Measurements from ENCODE around the gene CEND1. TPM values are rescaled to one million over a fixed set of nuclear protein-coding genes. Genes with fewer than 3 reads are reported as not detected.

The CEND1 gene
- total RNA-seq, 1 donor from 2014 or later: 0.27 TPM

- H3K9me3 Mint-ChIP-seq: no peaks in the 10 kb centered on the region
- peak within 1 kb of the TSS; percentile 61 for H3K27ac Mint-ChIP-seq
- H3K4me3 Mint-ChIP-seq: peak within 1 kb of the TSS; percentile 80
- POLR2A ChIA-PET: interaction anchor here (0.6 to 8.3 kb wide), 5 partner anchors 9 to 30 kb away, joined by 3 to 104 read pairs (median 4); partner anchors contain the start of genes PNPLA2 and TSPAN4
- DNase-seq: no peak
- no peak for TF ChIP-seq CTCF (IDR thresholded peaks at IDR 0.05)
- H3K4me1 Mint-ChIP-seq: peaks cover 42% of the 10 kb centered on the region
- ATAC-seq (ENCODE audit: low read depth): no peak
- intact Hi-C loops (cut with micrococcal nuclease): no loop called here
- CTCF ChIA-PET: no interaction called here
- peaks cover 15% of the 10 kb centered on the region for H3K36me3 Mint-ChIP-seq (ENCODE audit: low read depth)
- peaks cover 3% of the 10 kb centered on the region for H3K27me3 Mint-ChIP-seq
Measured at GRCh38 chr11:827897-828192, 38.0 kb upstream of the CEND1 start, which contains the start of gene CRACR2B. CRACR2B (plus strand) TSS chr11:827919; CDS start chr11:828608, 689 bp downstream.

GRCh38 chr11:827146-827896 is 37.4 kb upstream of the CEND1 start:
- Mint-ChIP-seq H3K36me3 (ENCODE audit: low read depth) (peaks cover 19% of the 10 kb centered on the region), H3K27me3 (peaks cover 3% of the 10 kb centered on the region), H3K4me3 (peak overlapping the region; percentile 80), H3K4me1 (peaks cover 42% of the 10 kb centered on the region), H3K27ac (peak overlapping the region; percentile 61), H3K9me3 (no peaks in the 10 kb centered on the region)
- CTCF ChIA-PET: no interaction called here
- DNase-seq (peak; percentile 47), ATAC-seq (ENCODE audit: low read depth) (peak; percentile 16)
- no peak for TF ChIP-seq CTCF (IDR thresholded peaks at IDR 0.05)
- POLR2A ChIA-PET: interaction anchor here (0.6 to 8.3 kb wide), 4 partner anchors 9 to 211 kb away, joined by 3 to 104 read pairs (median 5); partner anchors contain the start of genes PNPLA2 and TSPAN4
- intact Hi-C loops (cut with micrococcal nuclease): no loop called here

- H3K4me3 Mint-ChIP-seq: peak overlapping the region; percentile 68
- peaks cover 42% of the 10 kb centered on the region for H3K4me1 Mint-ChIP-seq
- POLR2A ChIA-PET: interaction anchor here (1.0 to 2.7 kb wide), 2 partner anchors 16 to 17 kb away, joined by 4 to 6 read pairs; partner anchors contain the start of genes POLR2L, RPLP2 and TSPAN4
- TF ChIP-seq CTCF (IDR thresholded peaks at IDR 0.05): no peak
- H3K36me3 Mint-ChIP-seq (ENCODE audit: low read depth): peaks cover 22% of the 10 kb centered on the region
- no peak overlapping the region for H3K27ac Mint-ChIP-seq
- CTCF ChIA-PET: no interaction called here
- H3K9me3 Mint-ChIP-seq: no peaks in the 10 kb centered on the region
- ATAC-seq (ENCODE audit: low read depth) (no peak), DNase-seq (no peak)
- intact Hi-C loops (cut with micrococcal nuclease): no loop called here
- peaks cover 3% of the 10 kb centered on the region for H3K27me3 Mint-ChIP-seq
Measured at GRCh38 chr11:826836-827145, 36.9 kb upstream of the CEND1 start.

- ChIA-PET CTCF (no interaction called here), POLR2A (interaction anchor here (1.0 to 2.7 kb wide), 2 partner anchors 16 to 17 kb away, joined by 4 to 6 read pairs; partner anchors contain the start of genes POLR2L, RPLP2 and TSPAN4)
- peak overlapping the region; percentile 68 for H3K4me3 Mint-ChIP-seq
- peaks cover 3% of the 10 kb centered on the region for H3K27me3 Mint-ChIP-seq
- TF ChIP-seq CTCF (IDR thresholded peaks at IDR 0.05): no peak
- intact Hi-C loops (cut with micrococcal nuclease): no loop called here
- peaks cover 22% of the 10 kb centered on the region for H3K36me3 Mint-ChIP-seq (ENCODE audit: low read depth)
- peaks cover 39% of the 10 kb centered on the region for H3K4me1 Mint-ChIP-seq
- H3K9me3 Mint-ChIP-seq: no peaks in the 10 kb centered on the region
- no peak for DNase-seq
- H3K27ac Mint-ChIP-seq: no peak overlapping the region
- ATAC-seq (ENCODE audit: low read depth): no peak
Measured at GRCh38 chr11:826227-826621, 36.3 kb upstream of the CEND1 start.

- intact Hi-C loops (cut with micrococcal nuclease): no loop called here
- no peak overlapping the region for H3K4me3 Mint-ChIP-seq
- TF ChIP-seq CTCF (IDR thresholded peaks at IDR 0.05): no peak
- DNase-seq (no peak), ATAC-seq (ENCODE audit: low read depth) (no peak)
- H3K36me3 Mint-ChIP-seq (ENCODE audit: low read depth): peaks cover 22% of the 10 kb centered on the region
- ChIA-PET POLR2A (interaction anchor here (1.0 to 2.7 kb wide), 2 partner anchors 16 to 17 kb away, joined by 4 to 6 read pairs; partner anchors contain the start of genes POLR2L, RPLP2 and TSPAN4), CTCF (no interaction called here)
- peaks cover 42% of the 10 kb centered on the region for H3K4me1 Mint-ChIP-seq
- no peak overlapping the region for H3K27ac Mint-ChIP-seq
- peaks cover 3% of the 10 kb centered on the region for H3K27me3 Mint-ChIP-seq
- H3K9me3 Mint-ChIP-seq: no peaks in the 10 kb centered on the region
Measured at GRCh38 chr11:825366-826226, 35.7 kb upstream of the CEND1 start.
